Immature natural killer cell (primary cell): Measurements from ENCODE around the gene RPL22. TPM values are rescaled to one million over a fixed set of nuclear protein-coding genes. Genes with fewer than 3 reads are reported as not detected.

ENCODE experiments used
- DNase-seq, 3 donors: peaks; one replicate each; pipeline ENCODE4 v3.0.0; 2022; ENCODE audit warnings: mixed read lengths in 1 of 3
- H3K27ac Mint-ChIP-seq, 6 donors: one replicate each; pipeline ENCODE4 v1.8.0; 2020; ENCODE audit warnings: mixed read lengths in 6 of 6, mild to moderate bottlenecking in 5 of 6, inconsistent platforms in 4 of 6, moderate library complexity in 3 of 6
- H3K27me3 Mint-ChIP-seq, 3 donors: one replicate each; pipeline ENCODE4 v1.8.0; 2020 to 2021; ENCODE audit warnings: low read depth in 3 of 3, mild to moderate bottlenecking in 3 of 3, mixed read lengths in 3 of 3, moderate library complexity in 3 of 3, inconsistent platforms in 1 of 3
- H3K36me3 Mint-ChIP-seq, 3 donors: one replicate each; pipeline ENCODE4 v1.8.0; 2020; ENCODE audit warnings: mixed read lengths in 3 of 3, inconsistent platforms in 2 of 3, mild to moderate bottlenecking in 2 of 3
- H3K4me1 Mint-ChIP-seq, 2 donors: one replicate each; pipeline ENCODE4 v1.8.0; 2020; ENCODE audit warnings: inconsistent platforms in 2 of 2, mild to moderate bottlenecking in 2 of 2, mixed read lengths in 2 of 2, moderate library complexity in 1 of 2
- H3K4me3 Mint-ChIP-seq, 5 donors: one replicate each; pipeline ENCODE4 v1.8.0; 2020; ENCODE audit warnings: mild to moderate bottlenecking in 5 of 5, mixed read lengths in 5 of 5, inconsistent platforms in 3 of 5, moderate library complexity in 3 of 5
- H3K9me3 Mint-ChIP-seq, 6 donors: one replicate each; pipeline ENCODE4 v1.8.0; 2020; ENCODE audit warnings: mild to moderate bottlenecking in 6 of 6, mixed read lengths in 6 of 6, inconsistent platforms in 4 of 6, moderate library complexity in 3 of 6
- polyA plus RNA-seq, 3 donors: library from polyadenylated mRNA; unstranded; fragments of 300-500 nt; fragmentation: Illumina TruSeq; gene quantifications; one replicate each; pipeline ENCODE4 v1.2.3, GENCODE V29; 2021

RPL22 gene
- polyA plus RNA-seq, 3 donors from 2014 or later = 62.3 to 129 (median 124) TPM

GRCh38 chr1:6241107-6241886 lies 41.9 kb upstream of the RPL22 start:
- no peaks in the 10 kb centered on the region for H3K9me3 Mint-ChIP-seq
- H3K4me1 Mint-ChIP-seq = peaks cover 0 to 2% of the 10 kb centered on the region in 2 donors
- no peak overlapping the region for H3K27ac Mint-ChIP-seq
- H3K36me3 Mint-ChIP-seq = no peaks in the 10 kb centered on the region
- H3K27me3 Mint-ChIP-seq = peaks cover 7 to 30% (median 26%) of the 10 kb centered on the region in 3 donors
- no peak for DNase-seq
- no peak overlapping the region for H3K4me3 Mint-ChIP-seq

- H3K36me3 Mint-ChIP-seq = no peaks in the 10 kb centered on the region
- DNase-seq = no peak
- H3K27ac Mint-ChIP-seq = no peak overlapping the region
- H3K4me1 Mint-ChIP-seq = peaks cover 2% of the 10 kb centered on the region in 2 donors
- H3K27me3 Mint-ChIP-seq = peaks cover 7 to 26% (median 25%) of the 10 kb centered on the region in 3 donors
- H3K4me3 Mint-ChIP-seq = no peak overlapping the region
- H3K9me3 Mint-ChIP-seq = no peaks in the 10 kb centered on the region
Measured at GRCh38 chr1:6239950-6240768, 40.8 kb upstream of the RPL22 start.

GRCh38 chr1:6239213-6239752 lies 39.9 kb upstream of the RPL22 start:
- H3K4me1 Mint-ChIP-seq = peaks cover 10 to 11% of the 10 kb centered on the region in 2 donors
- DNase-seq = no peak
- H3K9me3 Mint-ChIP-seq = no peaks in the 10 kb centered on the region
- no peak overlapping the region for H3K4me3 Mint-ChIP-seq
- no peak overlapping the region for H3K27ac Mint-ChIP-seq
- peaks cover 0 to under 1% (median 0%) of the 10 kb centered on the region in 3 donors for H3K36me3 Mint-ChIP-seq
- peaks cover 6 to 26% (median 22%) of the 10 kb centered on the region in 3 donors for H3K27me3 Mint-ChIP-seq

GRCh38 chr1:6237093-6237492 lies 37.7 kb upstream of the RPL22 start:
- no peak for DNase-seq
- Mint-ChIP-seq H3K9me3 (no peaks in the 10 kb centered on the region), H3K27me3 (peaks cover 6 to 26% (median 17%) of the 10 kb centered on the region in 3 donors), H3K36me3 (peaks cover 4 to 5% (median 4%) of the 10 kb centered on the region in 3 donors), H3K4me1 (peaks cover 18 to 21% of the 10 kb centered on the region in 2 donors), H3K27ac (no peak overlapping the region), H3K4me3 (peak overlapping the region; percentile 45 to 52 (median 49))

GRCh38 chr1:6235296-6235677 lies 35.9 kb upstream of the RPL22 start:
- DNase-seq = no peak
- Mint-ChIP-seq H3K4me1 (peaks cover 17 to 21% of the 10 kb centered on the region in 2 donors), H3K27ac (peak overlapping the region in 4 of 6 donors; percentile 7 to 76 (median 30)), H3K9me3 (no peaks in the 10 kb centered on the region), H3K4me3 (peak overlapping the region; percentile 82 to 88 (median 84)), H3K36me3 (peaks cover 4 to 12% (median 7%) of the 10 kb centered on the region in 3 donors), H3K27me3 (peaks cover 3 to 18% (median 12%) of the 10 kb centered on the region in 3 donors)

GRCh38 chr1:6234502-6235295 lies 35.3 kb upstream of the RPL22 start:
- no peak for DNase-seq
- peaks cover 17 to 21% of the 10 kb centered on the region in 2 donors for H3K4me1 Mint-ChIP-seq
- H3K4me3 Mint-ChIP-seq = peak overlapping the region; percentile 82 to 88 (median 84)
- H3K27me3 Mint-ChIP-seq = peaks cover 3 to 12% (median 12%) of the 10 kb centered on the region in 3 donors
- H3K27ac Mint-ChIP-seq = peak overlapping the region in 3 of 6 donors; percentile 10 to 76 (median 49)
- H3K36me3 Mint-ChIP-seq = peaks cover 4 to 15% (median 7%) of the 10 kb centered on the region in 3 donors
- no peaks in the 10 kb centered on the region for H3K9me3 Mint-ChIP-seq

GRCh38 chr1:6233376-6233775 lies 34.0 kb upstream of the RPL22 start:
- Mint-ChIP-seq H3K27me3 (peaks cover 2 to 3% (median 3%) of the 10 kb centered on the region in 3 donors), H3K4me3 (peak overlapping the region in 3 of 5 donors; percentile 38 to 82 (median 58)), H3K9me3 (no peaks in the 10 kb centered on the region), H3K27ac (no peak overlapping the region), H3K4me1 (peaks cover 17 to 21% of the 10 kb centered on the region in 2 donors), H3K36me3 (peaks cover 4 to 17% (median 7%) of the 10 kb centered on the region in 3 donors)
- no peak for DNase-seq

GRCh38 chr1:6225651-6226050 lies 26.3 kb upstream of the RPL22 start:
- Mint-ChIP-seq H3K36me3 (peaks cover 13 to 40% (median 27%) of the 10 kb centered on the region in 3 donors), H3K4me1 (no peaks in the 10 kb centered on the region)
- DNase-seq = no peak

GRCh38 chr1:6224718-6225117 lies 25.3 kb upstream of the RPL22 start:
- DNase-seq = no peak
- H3K9me3 Mint-ChIP-seq = no peaks in the 10 kb centered on the region
- no peaks in the 10 kb centered on the region for H3K4me1 Mint-ChIP-seq
- peaks cover 13 to 40% (median 29%) of the 10 kb centered on the region in 3 donors for H3K36me3 Mint-ChIP-seq
- H3K27ac Mint-ChIP-seq = no peak overlapping the region
- H3K4me3 Mint-ChIP-seq = no peak overlapping the region
- H3K27me3 Mint-ChIP-seq = peaks cover 0 to 4% (median 2%) of the 10 kb centered on the region in 3 donors

More at GRCh38 chr1:6225651-6226050, 26.3 kb upstream of the RPL22 start:
- H3K27ac Mint-ChIP-seq = peak overlapping the region in 1 of 6 donors; percentile 58
- H3K27me3 Mint-ChIP-seq = peaks cover 0 to 2% (median 2%) of the 10 kb centered on the region in 3 donors
- no peaks in the 10 kb centered on the region for H3K9me3 Mint-ChIP-seq
- no peak overlapping the region for H3K4me3 Mint-ChIP-seq

- H3K4me1 Mint-ChIP-seq = no peaks in the 10 kb centered on the region
- no peak overlapping the region for H3K27ac Mint-ChIP-seq
- H3K9me3 Mint-ChIP-seq = no peaks in the 10 kb centered on the region
- peaks cover 13 to 37% (median 29%) of the 10 kb centered on the region in 3 donors for H3K36me3 Mint-ChIP-seq
- no peak for DNase-seq
- H3K27me3 Mint-ChIP-seq = peaks cover 0 to 4% (median 2%) of the 10 kb centered on the region in 3 donors
- H3K4me3 Mint-ChIP-seq = no peak overlapping the region
Measured at GRCh38 chr1:6223617-6224016, 24.2 kb upstream of the RPL22 start.

- no peak overlapping the region for H3K4me3 Mint-ChIP-seq
- peaks cover under 1 to 4% (median 2%) of the 10 kb centered on the region in 3 donors for H3K27me3 Mint-ChIP-seq
- H3K4me1 Mint-ChIP-seq = no peaks in the 10 kb centered on the region
- no peaks in the 10 kb centered on the region for H3K9me3 Mint-ChIP-seq
- peaks cover 13 to 37% (median 29%) of the 10 kb centered on the region in 3 donors for H3K36me3 Mint-ChIP-seq
- DNase-seq = no peak
- no peak overlapping the region for H3K27ac Mint-ChIP-seq
Measured at GRCh38 chr1:6222636-6223035, 23.2 kb upstream of the RPL22 start.

- Mint-ChIP-seq H3K9me3 (no peaks in the 10 kb centered on the region), H3K4me3 (no peak overlapping the region), H3K27ac (no peak overlapping the region), H3K36me3 (peaks cover 8 to 28% (median 21%) of the 10 kb centered on the region in 3 donors), H3K4me1 (no peaks in the 10 kb centered on the region), H3K27me3 (peaks cover 2 to 4% (median 4%) of the 10 kb centered on the region in 3 donors)
- no peak for DNase-seq
Measured at GRCh38 chr1:6221210-6221784, 21.9 kb upstream of the RPL22 start.
